Suppressor macrophage (primary cell): ENCODE results near the gene SH2D3A.
"Not testable (repeated sequence)": the region's sequence is repeated elsewhere in the genome, so short reads cannot be mapped to it uniquely, and the experiment has no call there.

Experiments
- DNase-seq, 4 experiments: peaks; one replicate each; pipeline ENCODE4 v3.0.0-alpha.2; 2020 to 2022
- total RNA-seq, 17 experiments: gene quantifications; one replicate each; lab custom pipeline; 2026; ENCODE audit warnings: mixed read lengths in 6 of 17, inconsistent platforms in 3 of 17; lab: John Stamatoyannopoulos, UW

SH2D3A gene
- total RNA-seq: 0 to 8.6 (median 0.62) reads per million in 17 experiments

GRCh38 chr19:6767357-6768235, at the start of gene SH2D3A:
Gene SH2D3A (minus strand): TSS chr19:6767435. CDS start chr19:6763748, 3,687 bp downstream.
- peak; percentile 63 to 80 (median 75) for DNase-seq

GRCh38 chr19:6813659-6814058, 46.4 kb upstream of the SH2D3A start:
- DNase-seq: no peak

GRCh38 chr19:6812612-6813011, 45.4 kb upstream of the SH2D3A start:
- DNase-seq: no peak

- peak; percentile 7 to 57 (median 38) for DNase-seq
Measured at GRCh38 chr19:6811906-6812305, 44.7 kb upstream of the SH2D3A start.

GRCh38 chr19:6811378-6811777, 44.1 kb upstream of the SH2D3A start:
- DNase-seq: no peak

DNA sequence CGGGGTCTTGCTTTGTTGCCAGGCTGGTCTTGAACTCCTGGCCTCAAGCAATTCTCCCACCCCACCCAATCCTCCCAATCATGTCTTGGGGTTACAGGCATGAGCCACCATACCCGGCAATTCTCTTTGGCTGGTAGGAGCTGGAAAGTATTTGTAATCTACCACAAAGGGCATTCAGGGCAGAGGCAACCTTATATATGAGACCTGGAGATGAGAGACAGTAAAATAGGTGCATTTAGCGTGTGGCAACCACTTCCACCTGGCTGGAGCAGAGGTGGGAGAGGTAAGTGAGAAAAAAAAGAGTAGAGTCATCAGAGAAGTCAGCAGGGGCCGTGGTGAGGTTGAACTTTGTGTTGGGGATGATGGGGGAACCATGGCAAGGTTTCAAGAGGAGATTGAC, 42.0 kb upstream of the SH2D3A start:
- no peak for DNase-seq

- no peak for DNase-seq
Measured at GRCh38 chr19:6808494-6808893, 41.3 kb upstream of the SH2D3A start.

DNA sequence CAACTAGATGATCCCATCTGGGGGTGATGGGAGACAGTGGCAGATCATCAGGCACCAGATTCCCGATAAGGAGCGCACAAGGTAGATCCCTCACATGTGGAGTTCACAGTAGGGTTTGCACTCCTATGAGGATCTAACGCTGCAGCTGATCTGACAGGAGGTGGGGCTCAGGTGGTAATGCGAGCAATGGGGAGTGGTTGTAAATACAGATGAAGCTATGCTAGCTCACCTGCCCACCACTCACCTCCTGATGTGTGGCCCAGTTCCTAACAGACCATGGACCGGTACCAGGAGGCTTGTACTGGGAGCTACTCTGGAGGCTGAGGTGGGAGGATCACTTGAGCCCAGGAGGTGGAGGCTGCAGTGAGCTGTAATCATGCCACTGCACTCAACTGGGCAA, 40.1 kb upstream of the SH2D3A start:
- DNase-seq: no peak

DNA sequence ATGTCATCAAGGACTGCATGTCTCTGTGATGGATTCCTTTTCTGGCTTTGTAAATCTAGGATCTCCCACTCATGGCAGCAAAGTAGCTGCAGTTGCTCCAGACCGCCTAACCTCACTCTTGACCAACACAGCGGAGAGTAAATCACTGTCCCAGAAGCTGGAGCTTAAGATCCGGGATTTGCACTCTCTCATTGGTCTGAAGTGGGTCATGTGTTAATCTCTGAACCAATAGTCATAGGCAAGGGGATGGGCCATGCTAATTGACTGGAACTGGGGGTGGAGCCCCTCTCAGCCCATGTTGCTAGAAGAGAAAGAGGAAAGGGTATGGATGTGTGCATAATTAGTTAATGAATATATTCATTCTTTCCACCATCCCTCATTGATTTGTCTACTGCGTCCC, 39.3 kb upstream of the SH2D3A start:
- DNase-seq: peak in 1 of 4 experiments; percentile 15

DNA sequence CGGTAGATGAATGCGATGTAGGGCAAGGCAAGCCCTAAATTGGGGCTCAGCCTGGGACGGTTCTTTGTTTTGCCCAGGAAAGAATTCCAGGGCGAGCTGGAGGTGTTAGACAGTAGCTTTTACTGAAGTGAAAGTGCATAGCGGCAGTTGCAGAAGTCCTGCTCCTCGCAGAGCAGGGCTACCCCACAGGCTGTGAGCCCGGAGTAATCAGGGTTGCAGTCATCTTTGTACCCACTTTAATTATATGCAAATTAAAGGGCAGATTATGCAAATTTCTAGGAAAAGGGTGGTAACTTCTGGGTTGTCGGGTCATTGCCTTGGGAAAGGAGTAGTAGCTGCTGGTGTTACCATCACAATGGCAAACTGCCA, 35.8 kb upstream of the SH2D3A start:
- peak; percentile 55 to 69 (median 67) for DNase-seq

GRCh38 chr19:6802336-6803035, 35.3 kb upstream of the SH2D3A start:
- DNase-seq: peak; percentile 89 to 97 (median 94)

DNA sequence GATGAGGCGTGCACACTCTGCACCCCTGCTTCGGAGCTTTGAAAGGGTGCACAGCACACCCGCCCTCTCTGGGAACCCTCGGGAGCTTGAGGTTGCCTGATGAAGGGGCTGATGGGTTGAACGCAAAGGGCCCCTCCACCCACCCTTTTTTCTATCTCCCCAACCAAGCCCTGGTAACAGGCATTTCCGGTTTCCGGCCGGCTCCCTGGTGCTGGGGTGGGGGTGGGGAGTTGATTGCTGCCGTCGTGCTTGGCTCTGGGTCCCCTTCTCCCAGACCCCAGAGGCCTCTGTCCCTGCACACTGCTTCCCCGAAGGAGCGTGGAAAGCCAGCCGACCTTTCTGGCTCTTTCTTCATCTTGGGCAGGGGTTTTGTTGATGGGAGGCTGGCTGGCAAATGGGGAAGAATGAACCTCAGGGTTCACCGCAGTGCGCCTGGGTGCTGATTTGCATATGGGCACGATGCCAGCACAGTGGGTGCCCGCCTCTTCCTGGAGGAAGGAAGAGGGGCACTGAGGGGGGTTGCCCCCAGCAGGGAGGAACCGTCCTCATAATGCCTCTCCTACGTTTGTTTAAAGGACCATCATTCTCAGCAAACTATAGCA, 34.4 kb upstream of the SH2D3A start:
- DNase-seq: peak; percentile 91 to 97 (median 95)

GRCh38 chr19:6800991-6801484, 33.8 kb upstream of the SH2D3A start:
- DNase-seq: no peak

- DNase-seq: not testable (repeated sequence)
Measured at GRCh38 chr19:6800160-6800790, 33.0 kb upstream of the SH2D3A start.

GRCh38 chr19:6797646-6798045, 30.4 kb upstream of the SH2D3A start:
- DNase-seq: peak; percentile 42 to 81 (median 76)

GRCh38 chr19:6796278-6796677, 29.0 kb upstream of the SH2D3A start:
- no peak for DNase-seq

DNA sequence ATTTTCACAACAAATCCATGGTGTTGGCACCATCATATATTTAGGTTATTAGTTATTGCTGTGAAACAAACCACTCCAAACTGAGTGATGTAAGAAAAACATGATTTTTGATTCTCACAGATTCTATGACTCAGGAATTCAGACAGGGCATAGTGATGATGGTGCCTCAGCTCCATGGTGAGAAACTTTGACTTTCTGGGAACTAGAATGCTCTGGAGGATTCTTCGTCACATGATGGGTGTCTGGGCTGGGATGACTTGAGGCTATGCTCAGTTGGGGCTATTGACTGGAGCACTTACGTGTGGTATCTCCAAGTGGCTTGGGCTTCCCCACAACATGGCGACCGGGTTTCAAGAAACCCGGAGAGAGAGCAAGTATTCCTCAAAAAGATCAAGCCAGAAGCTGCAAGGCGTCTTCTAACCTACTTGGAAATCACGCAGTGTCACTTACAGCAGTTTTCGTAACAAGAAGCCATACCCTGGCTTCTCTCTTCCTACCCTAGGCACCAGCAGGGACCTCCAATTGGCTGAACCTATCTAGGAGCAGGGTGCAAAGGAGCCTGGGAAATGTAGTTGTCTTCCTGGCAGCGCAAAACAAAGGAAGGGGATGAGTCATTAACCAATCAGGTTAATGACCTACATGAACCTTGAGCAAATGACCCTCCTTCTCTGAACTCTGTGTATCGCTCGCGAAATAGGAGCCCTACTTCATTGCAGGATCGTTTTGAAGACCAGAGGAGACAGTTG, 27.6 kb upstream of the SH2D3A start:
- peak in 3 of 4 experiments; percentile 39 to 61 (median 45) for DNase-seq

GRCh38 chr19:6793973-6794372, 26.7 kb upstream of the SH2D3A start:
- no peak for DNase-seq

- DNase-seq: no peak
Measured at GRCh38 chr19:6793411-6793810, 26.2 kb upstream of the SH2D3A start.

GRCh38 chr19:6791237-6791636, 24.0 kb upstream of the SH2D3A start:
- no peak for DNase-seq

DNA sequence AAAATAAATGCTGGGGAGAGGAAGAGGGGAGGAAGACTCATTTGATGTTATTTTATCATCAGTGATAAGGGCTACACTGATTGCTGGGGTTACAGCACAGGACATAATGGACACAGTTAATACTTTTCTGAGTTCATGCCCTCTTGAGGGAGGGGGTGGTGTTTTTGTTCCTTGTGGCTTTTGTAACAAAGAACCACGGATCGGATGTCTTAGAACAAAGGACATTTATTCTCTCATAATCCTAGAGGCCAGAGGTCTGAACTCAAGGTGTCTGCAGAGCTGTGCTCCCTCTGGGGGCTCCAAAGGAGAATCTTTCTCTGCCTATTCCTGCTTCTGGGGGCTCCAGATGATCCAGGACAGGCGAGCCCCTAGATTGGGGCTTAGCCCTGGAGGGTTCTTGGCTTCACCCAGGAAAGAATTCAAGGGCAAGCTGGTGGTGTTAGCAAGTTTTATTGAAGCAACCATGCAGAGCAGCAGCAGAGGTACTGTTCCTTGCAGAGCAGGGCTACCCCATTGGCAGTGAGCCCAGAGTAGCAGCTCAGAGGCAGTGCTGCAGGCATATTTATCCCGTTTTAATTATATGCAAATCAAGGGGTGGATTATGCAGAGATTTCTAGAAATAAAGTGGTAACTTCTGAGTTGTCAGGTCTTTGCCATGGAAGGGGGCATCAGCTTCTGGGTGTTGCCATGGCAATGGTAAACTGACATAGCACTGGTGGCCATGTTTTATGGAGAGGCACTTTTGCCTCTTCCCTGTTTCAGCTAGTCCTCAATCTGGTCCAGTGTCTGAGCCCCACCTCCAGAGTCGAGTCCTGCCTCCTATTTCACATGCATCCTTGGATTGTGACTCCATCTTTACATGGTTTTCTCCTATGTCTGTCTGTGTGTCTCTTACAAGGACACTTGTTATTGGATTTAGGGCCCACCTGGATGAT, 23.2 kb upstream of the SH2D3A start:
- DNase-seq: no peak
